ENCODE data around the gene CDKAL1.

Gene CDKAL1

DNA sequence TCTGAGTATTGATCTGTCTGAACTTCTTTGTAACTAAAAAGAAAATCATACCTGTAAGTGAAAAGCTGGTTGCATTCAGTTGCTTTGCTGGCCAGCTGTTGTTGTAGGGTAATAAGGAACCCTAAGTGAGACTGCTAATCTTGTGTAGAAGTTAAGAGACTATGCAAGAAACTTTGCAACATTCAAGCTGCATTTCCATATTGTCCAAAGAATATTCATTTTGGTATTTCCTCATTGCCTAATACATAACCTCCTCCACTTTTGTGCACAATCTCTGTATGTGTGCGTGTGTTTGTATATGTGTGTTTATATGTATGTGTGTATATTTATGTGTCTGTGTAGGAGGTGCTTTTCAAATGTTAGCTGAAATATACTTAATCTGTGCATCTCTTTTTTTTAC lies 414.9 kb downstream of the CDKAL1 start:
- no peak for DNase-seq (ENCODE audit: low read depth, low spot score)

DNA sequence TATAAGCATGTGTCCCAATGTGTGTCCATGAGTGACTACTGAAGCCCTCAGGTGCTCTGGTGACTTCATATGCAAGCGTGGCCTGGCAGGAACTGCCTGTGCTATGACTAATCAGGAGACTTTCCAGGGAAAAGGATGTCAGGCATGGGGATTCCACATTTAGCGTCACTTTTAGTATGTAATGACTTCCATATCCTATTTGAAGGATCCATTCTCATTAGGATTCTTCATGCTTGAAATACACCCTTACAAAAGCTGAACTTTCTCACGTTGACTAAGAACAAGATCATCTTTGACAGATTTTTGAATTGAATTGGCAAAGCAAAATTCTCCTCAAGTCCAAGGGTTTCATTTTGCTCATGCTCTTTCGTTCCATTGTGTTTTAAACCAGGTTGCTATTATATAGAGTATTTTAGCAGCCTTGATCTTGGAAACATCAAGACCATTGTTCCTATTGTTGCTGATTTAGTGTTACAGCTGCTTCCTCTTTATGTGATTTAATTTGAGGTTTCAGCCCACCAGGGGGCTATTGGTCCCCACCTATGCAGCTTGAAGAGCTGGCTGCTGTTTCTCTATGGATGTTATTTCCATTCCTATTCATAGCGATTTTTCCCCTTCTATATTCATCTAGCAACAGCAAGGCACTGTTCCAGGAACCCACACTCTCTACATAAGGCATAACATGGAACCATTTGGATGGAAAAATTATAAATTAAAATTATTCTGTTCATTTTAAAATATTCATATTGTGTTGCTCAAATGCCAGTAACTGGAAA lies 418.6 kb downstream of the CDKAL1 start:
- DNase-seq (ENCODE audit: low read depth, low spot score): peak; percentile 24

DNA sequence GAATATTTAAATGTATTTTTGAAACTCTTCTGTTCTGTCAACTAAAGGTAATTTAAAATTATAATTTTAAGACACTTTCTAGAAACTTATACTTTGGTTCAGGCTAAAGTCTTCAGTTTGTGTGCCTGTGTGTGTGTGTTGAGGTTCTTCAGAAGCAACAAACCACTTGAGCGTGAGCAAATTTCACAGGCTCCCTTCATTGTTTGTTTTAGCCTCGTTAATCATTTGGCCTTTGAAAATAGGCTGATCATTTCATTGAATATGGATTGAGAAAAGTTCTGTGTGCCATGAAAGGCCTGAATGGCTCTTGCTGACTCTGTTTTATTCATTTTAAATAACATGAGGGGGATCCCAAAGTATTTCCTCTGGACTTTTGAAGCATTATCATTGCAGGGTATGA lies 420.1 kb downstream of the CDKAL1 start:
- no peak for DNase-seq (ENCODE audit: low read depth, low spot score)

DNA sequence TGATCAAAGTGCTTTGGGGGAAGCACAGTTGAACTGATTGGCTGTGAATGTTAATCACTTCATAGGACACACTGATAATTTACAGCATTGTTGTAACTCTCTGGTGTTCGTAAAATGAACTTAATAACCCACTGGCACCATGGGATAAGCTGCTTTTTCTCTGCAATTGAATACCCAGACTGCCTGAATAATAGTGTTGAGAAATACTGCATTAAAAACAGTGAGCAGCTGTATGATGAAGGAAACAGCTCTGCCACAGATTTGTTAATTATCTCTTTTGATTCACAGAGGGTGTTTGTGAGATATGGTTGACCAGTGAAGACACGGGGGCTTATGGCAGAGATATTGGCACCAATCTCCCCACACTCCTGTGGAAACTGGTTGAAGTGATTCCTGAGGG lies 420.9 kb downstream of the CDKAL1 start:
- DNase-seq (ENCODE audit: low read depth, low spot score): no peak

DNA sequence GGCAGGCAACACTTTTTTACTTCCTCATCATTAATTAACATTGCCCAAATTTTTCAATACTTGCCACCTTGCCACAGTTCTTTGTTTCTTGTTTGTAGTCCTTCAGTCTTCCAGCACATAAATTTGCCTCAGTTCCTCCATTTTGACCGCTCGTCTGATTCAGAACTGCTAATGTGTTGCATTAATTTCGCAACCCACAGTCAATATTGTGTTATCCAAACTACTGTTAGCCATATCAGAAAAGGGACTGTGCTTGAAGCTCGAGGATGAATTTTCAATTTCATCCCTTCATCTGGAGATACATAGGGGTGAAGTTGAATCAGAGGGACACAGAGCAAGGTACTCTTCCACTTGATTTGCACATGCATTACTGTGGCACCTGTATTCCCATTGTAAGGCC lies 421.5 kb downstream of the CDKAL1 start:
- DNase-seq (ENCODE audit: low read depth, low spot score): no peak

DNA sequence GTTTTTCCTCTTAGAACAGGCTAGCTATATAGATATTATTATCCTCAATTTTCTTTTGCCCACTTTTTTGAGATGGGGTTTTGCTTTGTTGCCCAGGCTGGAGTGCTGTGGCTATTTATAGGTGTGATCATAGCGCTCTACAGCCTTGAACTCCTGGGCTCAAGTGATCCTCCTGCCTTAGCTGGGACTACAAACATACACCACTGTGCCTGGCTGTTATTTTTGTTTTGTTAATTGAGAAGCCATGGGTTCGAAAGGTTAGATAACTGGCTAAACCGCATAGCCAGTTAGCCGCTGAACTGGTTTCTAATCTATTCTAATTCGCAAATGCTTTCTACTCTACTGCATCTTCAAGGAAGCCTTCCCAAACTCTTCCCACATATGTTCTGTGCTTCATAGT lies 425.8 kb downstream of the CDKAL1 start:
- DNase-seq (ENCODE audit: low read depth, low spot score): peak; percentile 37

DNA sequence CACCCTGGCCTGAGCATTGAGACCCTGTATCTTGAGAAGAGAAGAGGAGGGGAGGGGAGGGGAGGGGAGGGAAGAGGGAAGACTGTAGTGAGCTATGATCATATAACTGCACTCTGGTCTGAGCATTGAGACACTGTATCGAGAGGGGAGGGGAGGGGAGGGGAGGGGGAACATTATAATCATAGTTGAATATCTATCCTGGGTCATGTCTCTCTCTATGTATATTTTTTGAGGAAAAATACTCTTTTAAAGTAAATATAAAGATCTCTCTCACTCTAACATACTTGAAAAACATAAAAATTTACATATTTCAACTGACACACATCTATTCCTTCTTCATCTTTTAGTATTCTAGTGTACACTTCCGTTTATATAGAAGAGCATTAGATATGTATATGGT lies 431.0 kb downstream of the CDKAL1 start:
- no peak for DNase-seq (ENCODE audit: low read depth, low spot score)

GRCh38 chr6:20965915-20966314 lies 431.7 kb downstream of the CDKAL1 start:
- DNase-seq (ENCODE audit: low read depth, low spot score): no peak

DNA sequence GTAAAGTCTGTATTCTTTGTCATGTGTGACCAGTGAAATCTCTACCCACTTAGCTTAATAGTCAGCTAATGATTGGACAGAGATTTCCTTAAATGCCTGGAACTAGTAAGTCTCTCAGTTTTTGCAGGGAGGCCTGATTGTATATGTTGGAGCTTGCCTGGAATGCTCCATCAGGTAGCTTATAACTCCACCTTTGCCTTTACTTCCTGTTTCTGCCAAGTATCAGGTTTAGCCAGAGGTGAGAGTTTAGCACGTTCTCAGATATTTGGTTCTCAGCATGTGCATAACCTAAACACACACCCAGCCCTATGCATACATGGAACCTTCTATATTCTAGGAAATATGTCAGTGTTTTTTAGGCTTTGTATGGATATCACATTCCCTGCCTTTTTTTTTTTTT lies 435.3 kb downstream of the CDKAL1 start:
- DNase-seq (ENCODE audit: low read depth, low spot score): no peak

DNA sequence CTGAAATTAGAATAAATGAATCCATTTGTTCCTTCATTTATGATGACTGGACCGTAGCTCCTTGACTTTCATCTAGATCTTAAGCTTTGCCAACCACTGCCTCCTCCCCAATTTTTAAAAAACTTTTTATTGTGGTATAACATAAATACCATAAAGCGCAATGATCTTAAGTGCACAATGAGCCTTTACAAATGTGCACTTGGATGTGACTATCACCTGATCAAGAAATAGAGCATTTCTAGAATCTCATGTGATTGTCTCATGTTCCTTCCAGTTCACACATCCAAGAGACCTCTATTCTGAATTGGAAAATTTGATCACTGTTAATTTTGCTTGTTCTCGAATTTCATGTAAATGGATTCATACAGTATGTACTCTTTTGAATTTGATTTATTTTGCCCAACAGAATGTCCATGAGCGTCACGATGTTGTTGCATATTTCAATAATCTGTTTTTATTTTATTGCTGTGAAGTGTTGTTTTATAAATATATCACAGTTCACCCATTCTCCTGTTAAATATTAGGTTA lies 442.2 kb downstream of the CDKAL1 start:
- no peak for DNase-seq (ENCODE audit: low read depth, low spot score)

DNA sequence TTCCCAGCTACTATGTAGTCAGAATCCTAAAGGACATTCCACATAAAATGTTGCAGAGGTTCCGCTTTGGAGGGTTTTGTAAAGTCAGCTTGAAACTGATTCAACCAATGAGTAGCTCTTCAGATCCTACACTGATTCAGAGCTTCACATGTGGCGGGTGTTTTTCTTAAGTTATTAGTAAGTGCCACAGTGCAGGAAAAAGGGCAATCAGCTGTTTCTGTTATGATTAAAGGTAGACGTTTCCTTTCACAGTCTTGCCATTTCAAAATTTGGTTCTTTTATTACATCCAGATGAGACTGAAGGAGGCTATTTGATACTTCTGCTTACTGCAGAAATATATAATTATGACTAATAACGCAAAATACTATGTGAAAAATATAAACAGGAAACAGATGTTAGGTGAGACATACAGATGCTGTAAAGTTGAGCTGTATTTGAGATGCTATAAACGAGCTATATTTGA lies 443.9 kb downstream of the CDKAL1 start:
- no peak for DNase-seq (ENCODE audit: low read depth, low spot score)

DNA sequence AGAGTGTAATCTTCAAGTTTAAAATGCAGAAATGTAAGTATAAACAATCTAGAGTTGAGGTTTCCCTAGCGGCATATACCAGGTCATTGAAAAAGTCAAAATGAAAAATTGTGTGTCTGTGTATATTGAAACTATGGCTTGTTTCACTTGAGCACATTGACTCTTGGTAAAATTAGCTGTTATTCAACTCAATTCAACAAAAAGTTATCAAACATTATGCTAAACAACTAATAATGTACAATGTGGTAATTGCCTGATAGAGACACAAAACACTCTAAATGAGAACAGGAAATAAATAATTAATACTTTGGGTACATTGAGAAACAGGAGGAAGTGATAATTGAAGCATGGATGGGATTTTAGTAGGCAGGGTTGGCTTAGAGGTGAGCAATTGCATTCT lies 444.8 kb downstream of the CDKAL1 start:
- no peak for DNase-seq (ENCODE audit: low read depth, low spot score)

DNA sequence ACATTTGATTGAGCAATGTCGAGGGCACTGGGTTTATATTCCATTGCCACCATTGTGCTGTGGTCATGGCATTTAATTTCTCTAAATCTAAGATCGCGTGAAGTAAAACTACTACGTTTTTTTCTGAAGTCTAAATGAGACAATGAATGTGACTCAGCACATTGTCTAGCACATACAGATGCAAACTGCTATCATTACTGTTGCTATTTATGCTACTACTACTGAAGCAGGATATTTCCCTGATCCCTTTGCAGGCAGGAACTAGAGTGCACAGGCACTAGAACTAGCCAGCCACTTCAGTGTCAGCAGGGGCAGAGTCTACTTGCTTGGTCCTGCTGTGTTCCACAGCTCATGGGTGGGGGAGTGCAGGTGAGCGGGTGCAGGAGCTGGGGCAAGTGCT lies 449.7 kb downstream of the CDKAL1 start:
- DNase-seq (ENCODE audit: low read depth, low spot score): no peak

GRCh38 chr6:20985821-20986220 lies 451.6 kb downstream of the CDKAL1 start:
- DNase-seq (ENCODE audit: low read depth, low spot score): no peak

GRCh38 chr6:20991910-20992309 lies 457.7 kb downstream of the CDKAL1 start:
- DNase-seq (ENCODE audit: low read depth, low spot score): no peak

- no peak for DNase-seq (ENCODE audit: low read depth, low spot score)
Measured at GRCh38 chr6:20996099-20996498, 461.8 kb downstream of the CDKAL1 start.

GRCh38 chr6:20997143-20997769 lies 463.0 kb downstream of the CDKAL1 start:
- peak; percentile 20 for DNase-seq (ENCODE audit: low read depth, low spot score)

GRCh38 chr6:20997770-20998147 lies 463.5 kb downstream of the CDKAL1 start:
- no peak for DNase-seq (ENCODE audit: low read depth, low spot score)

DNA sequence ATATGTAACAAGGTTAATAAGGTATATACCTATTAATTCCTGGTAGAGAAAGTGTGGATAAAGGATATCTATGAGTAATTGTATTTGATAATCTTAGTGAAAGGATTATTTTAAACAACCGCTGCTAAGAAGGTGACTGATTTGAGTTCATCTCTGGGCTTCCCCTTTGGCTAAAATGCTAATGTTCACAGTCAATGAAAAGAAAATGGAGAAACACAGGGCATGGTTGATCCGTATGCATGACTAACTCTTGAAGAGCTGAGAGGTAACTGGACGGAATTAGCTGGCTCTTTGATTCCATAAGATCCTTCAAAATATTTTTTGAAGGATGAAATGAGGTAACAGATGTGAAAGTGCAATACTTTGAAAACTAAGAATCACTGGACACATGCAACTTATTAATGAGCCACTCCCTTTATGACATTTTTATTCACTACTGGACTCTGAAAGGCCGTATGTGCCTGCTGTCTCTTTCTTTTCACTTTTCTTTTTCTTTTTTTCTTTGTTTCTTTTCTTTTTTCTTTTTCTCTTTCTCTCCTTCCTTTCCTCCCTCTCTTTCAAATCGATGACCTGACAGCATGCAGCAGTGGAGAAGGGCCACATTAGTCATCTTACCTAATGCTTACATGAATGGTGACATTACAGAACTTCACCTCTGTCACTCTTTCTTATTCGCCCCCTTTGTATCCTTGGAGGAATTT lies 464.6 kb downstream of the CDKAL1 start:
- DNase-seq (ENCODE audit: low read depth, low spot score): no peak

DNA sequence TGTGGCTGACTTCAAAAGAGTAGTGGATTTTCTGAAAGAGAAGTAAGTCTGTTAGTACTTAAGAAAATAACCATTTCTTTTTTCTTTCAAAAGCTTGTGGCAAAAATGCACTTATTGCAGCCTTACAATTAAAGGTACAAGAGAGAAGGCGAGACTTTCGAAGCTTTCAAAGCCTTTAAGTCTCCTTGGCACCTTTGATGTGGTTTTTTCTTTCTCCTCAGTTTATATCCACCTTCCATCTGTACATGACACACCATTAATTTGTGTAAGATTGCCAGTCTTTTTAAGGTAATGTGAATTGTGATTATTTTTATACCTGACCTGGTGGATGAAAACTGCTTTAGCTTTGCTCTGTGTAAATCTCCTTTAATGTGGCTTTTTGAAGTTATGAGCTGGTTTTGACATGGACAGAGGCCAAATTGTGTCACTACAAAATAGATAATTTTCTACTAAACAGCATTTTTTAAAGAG lies 466.1 kb downstream of the CDKAL1 start:
- DNase-seq (ENCODE audit: low read depth, low spot score): no peak

DNA sequence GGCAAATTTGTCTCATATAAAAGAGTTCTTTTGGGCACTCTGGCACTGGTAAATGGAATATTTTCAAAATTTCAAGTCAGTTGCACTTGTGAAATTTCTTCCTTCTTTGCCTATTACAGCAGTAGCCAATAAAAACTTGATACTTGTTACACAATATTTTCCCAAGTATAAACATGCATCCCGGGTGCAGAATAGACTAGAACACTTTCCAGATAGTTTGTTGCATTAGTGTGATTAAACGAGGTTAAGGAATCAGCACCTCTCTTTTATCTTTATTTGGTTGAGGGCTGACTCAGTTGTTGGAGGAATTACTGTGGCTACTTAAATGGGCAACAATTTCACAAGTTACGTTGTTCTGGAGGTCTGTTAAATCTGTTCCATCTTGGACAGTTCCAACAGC lies 467.5 kb downstream of the CDKAL1 start:
- no peak for DNase-seq (ENCODE audit: low read depth, low spot score)

- DNase-seq (ENCODE audit: low read depth, low spot score): no peak
Measured at GRCh38 chr6:21003780-21004541, 469.7 kb downstream of the CDKAL1 start.

Data from ELF-1 (cell line).